ENCODE measurements around the gene MGAM2.

The MGAM2 gene

GRCh38 chr7:142158736-142159496 lies 47.4 kb downstream of the MGAM2 start:
- no peak for DNase-seq (ENCODE audit: low read depth)
- H3K4me3 ChIP-seq (ENCODE audit: low read depth, low read length), result no peak overlapping the region
- in situ Hi-C loops (cut with HindIII; ENCODE audit: low sequenced_read_pairs), result no loop called here
- TF ChIP-seq, protein P1, sequence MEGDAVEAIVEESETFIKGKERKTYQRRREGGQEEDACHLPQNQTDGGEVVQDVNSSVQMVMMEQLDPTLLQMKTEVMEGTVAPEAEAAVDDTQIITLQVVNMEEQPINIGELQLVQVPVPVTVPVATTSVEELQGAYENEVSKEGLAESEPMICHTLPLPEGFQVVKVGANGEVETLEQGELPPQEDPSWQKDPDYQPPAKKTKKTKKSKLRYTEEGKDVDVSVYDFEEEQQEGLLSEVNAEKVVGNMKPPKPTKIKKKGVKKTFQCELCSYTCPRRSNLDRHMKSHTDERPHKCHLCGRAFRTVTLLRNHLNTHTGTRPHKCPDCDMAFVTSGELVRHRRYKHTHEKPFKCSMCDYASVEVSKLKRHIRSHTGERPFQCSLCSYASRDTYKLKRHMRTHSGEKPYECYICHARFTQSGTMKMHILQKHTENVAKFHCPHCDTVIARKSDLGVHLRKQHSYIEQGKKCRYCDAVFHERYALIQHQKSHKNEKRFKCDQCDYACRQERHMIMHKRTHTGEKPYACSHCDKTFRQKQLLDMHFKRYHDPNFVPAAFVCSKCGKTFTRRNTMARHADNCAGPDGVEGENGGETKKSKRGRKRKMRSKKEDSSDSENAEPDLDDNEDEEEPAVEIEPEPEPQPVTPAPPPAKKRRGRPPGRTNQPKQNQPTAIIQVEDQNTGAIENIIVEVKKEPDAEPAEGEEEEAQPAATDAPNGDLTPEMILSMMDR (IDR thresholded peaks at IDR 0.05; ENCODE audit: low read depth, low read length, missing control alignments), result no peak

GRCh38 chr7:142161921-142162320 lies 50.4 kb downstream of the MGAM2 start:
- no peak overlapping the region for H3K4me3 ChIP-seq (ENCODE audit: low read depth, low read length)
- TF ChIP-seq, protein P1 (IDR thresholded peaks at IDR 0.05; ENCODE audit: low read depth, low read length, missing control alignments), result no peak
- DNase-seq (ENCODE audit: low read depth), result no peak
- in situ Hi-C loops (cut with HindIII; ENCODE audit: low sequenced_read_pairs), result loop anchor here (10.0 kb wide), 1 partner anchor 57 kb away; no protein-coding TSS in a partner anchor

GRCh38 chr7:142168746-142169145 lies 57.2 kb downstream of the MGAM2 start:
- DNase-seq (ENCODE audit: low read depth), result no peak
- in situ Hi-C loops (cut with HindIII; ENCODE audit: low sequenced_read_pairs), result loop anchor here (10.0 kb wide), 1 partner anchor 64 kb away; no protein-coding TSS in a partner anchor

DNA sequence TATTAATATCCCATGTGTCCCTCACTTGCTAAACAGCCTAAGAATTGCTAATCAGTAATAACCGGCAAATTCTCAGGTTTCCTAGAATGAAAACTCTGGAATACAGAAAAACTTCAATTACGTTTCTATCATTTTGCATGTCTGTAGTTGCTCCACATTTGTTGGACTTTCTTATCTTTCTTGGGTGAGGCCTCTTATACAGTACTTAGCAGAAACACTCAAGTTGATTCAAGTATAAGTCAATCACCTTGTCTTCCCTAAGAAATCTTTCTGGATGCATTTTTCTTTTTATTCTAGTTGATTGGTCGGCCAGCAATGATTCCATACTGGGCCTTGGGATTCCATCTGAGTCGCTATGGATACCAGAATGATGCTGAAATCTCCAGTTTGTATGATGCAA lies 61.4 kb downstream of the MGAM2 start:
- in situ Hi-C loops (cut with HindIII; ENCODE audit: low sequenced_read_pairs), result no loop called here
- no peak for DNase-seq (ENCODE audit: low read depth)
- TF ChIP-seq, protein P1 (IDR thresholded peaks at IDR 0.05; ENCODE audit: low read depth, low read length, missing control alignments), result no peak
- H3K4me3 ChIP-seq (ENCODE audit: low read depth, low read length), result no peak overlapping the region

More at GRCh38 chr7:142168746-142169145, 57.2 kb downstream of the MGAM2 start:
- no peak overlapping the region for H3K4me3 ChIP-seq (ENCODE audit: low read depth, low read length)
- TF ChIP-seq, protein P1 (IDR thresholded peaks at IDR 0.05; ENCODE audit: low read depth, low read length, missing control alignments), result no peak

- in situ Hi-C loops (cut with HindIII; ENCODE audit: low sequenced_read_pairs), result no loop called here
- no peak for DNase-seq (ENCODE audit: low read depth)
- TF ChIP-seq, protein P1 (IDR thresholded peaks at IDR 0.05; ENCODE audit: low read depth, low read length, missing control alignments), result no peak
- H3K4me3 ChIP-seq (ENCODE audit: low read depth, low read length), result no peak overlapping the region
These were observed 62.9 kb downstream of the MGAM2 start for GRCh38 chr7:142174441-142174840.

GRCh38 chr7:142175594-142175993 lies 64.1 kb downstream of the MGAM2 start:
- H3K4me3 ChIP-seq (ENCODE audit: low read depth, low read length), result no peak overlapping the region
- in situ Hi-C loops (cut with HindIII; ENCODE audit: low sequenced_read_pairs), result no loop called here
- no peak for DNase-seq (ENCODE audit: low read depth)
- TF ChIP-seq, protein P1 (IDR thresholded peaks at IDR 0.05; ENCODE audit: low read depth, low read length, missing control alignments), result no peak
